H1 (cell line): Measurements from ENCODE around the gene ZNF57. TPM values are rescaled to one million over a fixed set of nuclear protein-coding genes. Genes with fewer than 3 reads are reported as not detected.

Source experiments
- CTCF ChIA-PET: fragments of 300-600 bp; sonication (Branson Sonifier 250); formaldehyde crosslinking; loops from one replicate; lab custom pipeline; 2021; ENCODE audit not compliant: partially characterized antibody; lab: Charles Lee
- POLR2A ChIA-PET: fragments of 300-600 bp; sonication (Branson Sonifier 250); formaldehyde crosslinking; loops from one replicate; lab custom pipeline; 2021; ENCODE audit warnings: inconsistent platforms; ENCODE audit not compliant: partially characterized antibody; lab: Charles Lee
- DNase-seq, 2 experiments: peaks; one replicate each; pipeline versions ENCODE4 v3.0.0 to v3.0.0-alpha.2; 2010 to 2022; ENCODE audit warnings: low spot score in 2 of 2, low read depth in 1 of 2, mixed read lengths in 1 of 2
- FAIRE-seq: peaks from 2 replicates; lab custom pipeline; 2011; peaks lifted over from hg19 to GRCh38; lab: Jason Lieb, UNC
- H2AFZ ChIP-seq: 2 replicates; pipeline ENCODE4 v1.8.1; 2012; ENCODE audit warnings: low read length, inconsistent platforms
- H2AK5ac ChIP-seq: 2 replicates; pipeline ENCODE4 v1.6.1; 2013; ENCODE audit warnings: low read depth, low read length
- H2BK120ac ChIP-seq: replicated peaks from 2 replicates; pipeline ENCODE3; 2013; ENCODE audit warnings: low read depth, low read length, inconsistent platforms
- H2BK12ac ChIP-seq: 2 replicates; pipeline ENCODE4 v1.6.1; 2013; ENCODE audit warnings: low read depth, low read length
- H2BK15ac ChIP-seq: 2 replicates; pipeline ENCODE4 v1.6.1; 2013; ENCODE audit warnings: low read length
- H2BK20ac ChIP-seq: 2 replicates; pipeline ENCODE4 v1.6.1; 2013; ENCODE audit warnings: low read length
- H2BK5ac ChIP-seq: 2 replicates; pipeline ENCODE4 v1.6.1; 2013; ENCODE audit warnings: low read depth, low read length
- H3K14ac ChIP-seq: 2 replicates; pipeline ENCODE4 v1.6.1; 2013; ENCODE audit warnings: inconsistent platforms; ENCODE audit not compliant: insufficient read length
- H3K18ac ChIP-seq: 2 replicates; pipeline ENCODE4 v1.6.1; 2013; ENCODE audit warnings: low read length; ENCODE audit errors: extremely low read depth
- H3K23ac ChIP-seq: 2 replicates; pipeline ENCODE4 v1.6.1; 2013; ENCODE audit warnings: inconsistent platforms; ENCODE audit not compliant: insufficient read length
- H3K23me2 ChIP-seq: 2 replicates; pipeline ENCODE4 v1.6.1; 2013; ENCODE audit warnings: low read depth, low read length
- H3K27ac ChIP-seq: 2 replicates; pipeline ENCODE4 v1.6.1; 2011; ENCODE audit warnings: low read depth, low read length, inconsistent platforms
- H3K27me3 ChIP-seq, 4 experiments: replicated peaks in 1 of 4; 1 replicate in 1 of 4; 2 replicates in 3 of 4; pipeline versions ENCODE4 v1.6.1 to v1.8.1; 2011 to 2013; ENCODE audit warnings: low read length in 3 of 4, mild to moderate bottlenecking in 3 of 4, inconsistent platforms in 2 of 4, mixed read lengths in 2 of 4, moderate library complexity in 1 of 4; ENCODE audit not compliant: control insufficient read depth in 3 of 4, insufficient read depth in 3 of 4; ENCODE audit errors: extremely low read depth in 1 of 4
- H3K36me3 ChIP-seq, 4 experiments: 2 replicates each; pipeline versions ENCODE4 v1.6.1 to v1.8.1; 2011 to 2013; ENCODE audit warnings: mild to moderate bottlenecking in 4 of 4, low read length in 3 of 4, moderate library complexity in 2 of 4, control low read depth in 1 of 4, inconsistent platforms in 1 of 4; ENCODE audit not compliant: insufficient read depth in 4 of 4, control insufficient read depth in 2 of 4
- H3K4ac ChIP-seq: replicated peaks from 2 replicates; pipeline ENCODE3; 2013; ENCODE audit warnings: low read length, low read depth, mixed read lengths, inconsistent platforms; ENCODE audit not compliant: insufficient read length
- H3K4me1 ChIP-seq, 4 experiments: replicated peaks in 1 of 4; 1 replicate in 1 of 4; 2 replicates in 3 of 4; pipeline versions ENCODE4 v1.6.1 to v1.8.1; 2011 to 2013; ENCODE audit warnings: low read length in 3 of 4, inconsistent platforms in 2 of 4, mixed read lengths in 1 of 4; ENCODE audit not compliant: insufficient read depth in 4 of 4, control insufficient read depth in 3 of 4
- H3K4me2 ChIP-seq, 2 experiments: 2 replicates each; pipeline versions ENCODE4 v1.6.1 to v1.8.1; 2011 to 2013; ENCODE audit warnings: low read depth in 2 of 2, low read length in 2 of 2, control low read depth in 1 of 2, inconsistent platforms in 1 of 2, mild to moderate bottlenecking in 1 of 2; ENCODE audit not compliant: insufficient read depth in 1 of 2
- H3K4me3 ChIP-seq, 4 experiments: fragments of 200-600, 300-600 bp in 1 of 4; sonication (generic), shearing (Covaris generic), sonication (Bioruptor Twin) in 1 of 4; 2 replicates each; pipeline versions ENCODE4 v1.5.1 to v1.8.1; 2011 to 2016; ENCODE audit warnings: low read length in 4 of 4, low read depth in 3 of 4, control low read depth in 2 of 4, inconsistent platforms in 2 of 4, mild to moderate bottlenecking in 2 of 4, mixed read lengths in 1 of 4, moderate library complexity in 1 of 4; ENCODE audit not compliant: insufficient read depth in 2 of 4; ENCODE audit errors: extremely low read depth in 1 of 4
- H3K56ac ChIP-seq: replicated peaks from 2 replicates; pipeline ENCODE3; 2013; ENCODE audit warnings: low read depth, mild to moderate bottlenecking, mixed read lengths, low read length, inconsistent platforms; ENCODE audit not compliant: insufficient read length
- H3K79me1 ChIP-seq: 2 replicates; pipeline ENCODE4 v1.6.1; 2013; ENCODE audit warnings: low read depth, low read length, control low read depth
- H3K79me2 ChIP-seq, 2 experiments: 2 replicates each; pipeline versions ENCODE4 v1.6.1 to v1.8.1; 2012 to 2013; ENCODE audit warnings: low read length in 2 of 2, mild to moderate bottlenecking in 2 of 2, inconsistent platforms in 1 of 2; ENCODE audit not compliant: insufficient read depth in 2 of 2, control insufficient read depth in 1 of 2
- H3K9ac ChIP-seq, 4 experiments: replicated peaks in 1 of 4; 1 replicate in 1 of 4; 2 replicates in 3 of 4; pipeline versions ENCODE4 v1.6.1 to v1.8.1; 2011 to 2013; ENCODE audit warnings: low read depth in 3 of 4, low read length in 3 of 4, control low read depth in 2 of 4, mild to moderate bottlenecking in 2 of 4, moderate library complexity in 2 of 4, inconsistent platforms in 1 of 4; ENCODE audit errors: extremely low read depth in 1 of 4
- H3K9me3 ChIP-seq, 2 experiments: 2 replicates each; pipeline versions ENCODE4 v1.6.1 to v1.8.1; 2012 to 2013; ENCODE audit warnings: mild to moderate bottlenecking in 2 of 2, moderate library complexity in 2 of 2, control low read depth in 1 of 2, inconsistent platforms in 1 of 2, low read depth in 1 of 2, low read length in 1 of 2, mixed read lengths in 1 of 2; ENCODE audit not compliant: insufficient read depth in 2 of 2
- H4K20me1 ChIP-seq, 2 experiments: replicated peaks in 1 of 2; 2 replicates each; pipeline versions ENCODE3 to v1.8.1; 2011 to 2013; ENCODE audit warnings: inconsistent platforms in 2 of 2, low read length in 2 of 2, mild to moderate bottlenecking in 1 of 2; ENCODE audit not compliant: insufficient read depth in 2 of 2, control insufficient read depth in 1 of 2
- H4K5ac ChIP-seq: 2 replicates; pipeline ENCODE4 v1.6.1; 2013; ENCODE audit warnings: low read length, low read depth, mixed read lengths, inconsistent platforms; ENCODE audit not compliant: insufficient read length
- H4K8ac ChIP-seq: 2 replicates; pipeline ENCODE4 v1.8.0; 2013; ENCODE audit warnings: mild to moderate bottlenecking, moderate library complexity, low read length, inconsistent platforms; ENCODE audit not compliant: insufficient read depth; ENCODE audit errors: extremely low read depth
- H4K91ac ChIP-seq: replicated peaks from 2 replicates; pipeline ENCODE3; 2013; ENCODE audit warnings: low read length, mixed read lengths, inconsistent platforms; ENCODE audit not compliant: insufficient read length
- TCF12 ChIP-seq: IDR thresholded peaks from 2 replicates; pipeline ENCODE4 v1.6.1; 2011; ENCODE audit warnings: low read depth, mild to moderate bottlenecking, low read length
- ZNF274 ChIP-seq: IDR thresholded peaks from 2 replicates; pipeline ENCODE4 v1.7.0; 2012; ENCODE audit warnings: low read length, borderline replicate concordance; ENCODE audit errors: extremely low read depth
- WGBS, 2 experiments: shearing (Covaris generic) in 1 of 2; methylation state at CpG; one replicate each; pipeline versions ENCODE4 v1.1.6 to v1.1.7; 2013 to 2015; ENCODE audit warnings: low lambda C conversion rate in 2 of 2, mixed read lengths in 2 of 2, inconsistent platforms in 1 of 2, low coverage in 1 of 2, missing lambda C conversion rate in 1 of 2; ENCODE audit not compliant: insufficient replicate concordance in 2 of 2, insufficient coverage in 1 of 2, insufficient read length in 1 of 2; ENCODE audit errors: extremely low coverage in 1 of 2, missing lambda C conversion rate in 1 of 2; 5-methylcytosine and 5-hydroxymethylcytosine counted together
- polyA plus RNA-seq, 7 experiments: library from polyadenylated mRNA; depleted of rRNA in 3 of 7; stranded (reverse) in 5 of 7; unstranded in 2 of 7; fragments of >200 nt in 5 of 7; fragments of 200-250 nt in 2 of 7; gene quantifications; 1 replicate in 5 of 7; 2 replicates in 1 of 7; 4 replicates in 1 of 7; pipeline versions ENCODE4 v1.2.1 to v1.2.3, GENCODE V29; 2011 to 2013; ENCODE audit warnings: missing spikeins in 2 of 7, mixed read lengths in 2 of 7
- total RNA-seq: library from RNA; stranded (reverse); fragmentation: NEBNext Ultra II Directional; extraction: Animal tissue kit (Norgen Biotek cat#: 25700); gene quantifications from 2 replicates; pipeline ENCODE4 v1.2.1, GENCODE V29; 2021

Gene ZNF57
- total and polyA plus RNA-seq, 2 of the 8 experiments (the other 6 are each of a cell fraction or from before 2014, with no cell fraction given) = 4.9 to 8.9 TPM

GRCh38 chr19:2917275-2918184 lies 16.8 kb downstream of the ZNF57 start:
- DNase-seq (no peak), FAIRE-seq (peak; percentile 50)
- H4K8ac ChIP-seq = no peak overlapping the region
- H4K5ac ChIP-seq = no peak overlapping the region
- H3K4me2 ChIP-seq = no peak overlapping the region
- H3K9me3 ChIP-seq = peaks cover 32 to 38% of the 10 kb centered on the region in 2 experiments
- CTCF ChIA-PET = interaction anchor here (0.6 kb wide), 1 partner anchor 1417 kb away, joined by 3 read pairs; no protein-coding TSS in a partner anchor
- H2AFZ ChIP-seq = no peak overlapping the region
- H2BK12ac ChIP-seq = no peak overlapping the region
- no peak overlapping the region for H3K27ac ChIP-seq
- no peak overlapping the region for H3K14ac ChIP-seq
- H4K20me1 ChIP-seq = no peaks in the 10 kb centered on the region
- H3K18ac ChIP-seq = no peak overlapping the region
- H3K36me3 ChIP-seq = peaks cover 12 to 53% (median 33%) of the 10 kb centered on the region in 4 experiments; a peak in 7 of 8 replicates
- H3K79me2 ChIP-seq = peaks cover 0 to 1% of the 10 kb centered on the region in 2 experiments; a peak in 3 of 4 replicates
- POLR2A ChIA-PET = no interaction called here
- no peak overlapping the region for H4K91ac ChIP-seq
- WGBS, 2 experiments = 95% methylated on average over 16 of the region's 16 CpGs; no CpG with 5 or more reads in 1 of the 2 experiments
- H3K4me1 ChIP-seq = no peaks in the 10 kb centered on the region
- H2BK5ac ChIP-seq = no peak overlapping the region
- H2BK15ac ChIP-seq = no peak overlapping the region
- H3K79me1 ChIP-seq = no peaks in the 10 kb centered on the region; the same call in 1 of the 2 replicates
- H3K23ac ChIP-seq = no peak overlapping the region
- H3K4ac ChIP-seq = no peak overlapping the region
- H3K56ac ChIP-seq = no peak overlapping the region
- H2AK5ac ChIP-seq = no peak overlapping the region
- no peak overlapping the region for H3K9ac ChIP-seq
- no peak overlapping the region for H2BK120ac ChIP-seq
- H2BK20ac ChIP-seq = no peak overlapping the region
- no peaks in the 10 kb centered on the region for H3K23me2 ChIP-seq
- no peak overlapping the region for H3K4me3 ChIP-seq
- peak; percentile 66; the same call in 1 of the 2 replicates for TF ChIP-seq ZNF274
- no peak for TF ChIP-seq TCF12
- no peaks in the 10 kb centered on the region for H3K27me3 ChIP-seq
